ENCODE measurements around the gene PRELID1.

The PRELID1 gene

GRCh38 chr5:177264178-177264577, 39.4 kb upstream of the PRELID1 start:
- H3K4ac ChIP-seq (ENCODE audit: low read depth, low read length) = no peak overlapping the region
- no peak overlapping the region for H3K23ac ChIP-seq (ENCODE audit: low read length)
- no peaks in the 10 kb centered on the region for H3K4me1 ChIP-seq (ENCODE audit: control insufficient read depth, low read depth, low read length)
- H2BK5ac ChIP-seq (ENCODE audit: low read length) = no peak overlapping the region
- H2BK15ac ChIP-seq (replicated peaks; ENCODE audit: low read depth) = no peak overlapping the region
- no peak overlapping the region for H3K56ac ChIP-seq (ENCODE audit: low read length)
- H3K4me2 ChIP-seq (ENCODE audit: low read length) = no peak overlapping the region
- WGBS (ENCODE audit: extremely low coverage, insufficient coverage, low lambda C conversion rate) = no CpG with 5 or more reads among the region's 1 CpG
- DNase-seq = no peak
- no peaks in the 10 kb centered on the region for H3K27me3 ChIP-seq (ENCODE audit: insufficient read depth, low read length, poor library complexity)
- H3K36me3 ChIP-seq (ENCODE audit: control insufficient read depth, insufficient read depth, low read length) = peaks cover 9% of the 10 kb centered on the region
- H3K27ac ChIP-seq (ENCODE audit: low read depth, low read length) = no peak overlapping the region
- no peak overlapping the region for H3K18ac ChIP-seq (ENCODE audit: low read length)
- no peaks in the 10 kb centered on the region for H3K79me1 ChIP-seq (ENCODE audit: low read length)
- H3K9ac ChIP-seq (ENCODE audit: low read length) = no peak overlapping the region
- H3K79me2 ChIP-seq (ENCODE audit: control insufficient read depth, insufficient read depth, low read length) = no peaks in the 10 kb centered on the region
- H4K8ac ChIP-seq (ENCODE audit: low read depth, low read length) = no peak overlapping the region
- H3K4me3 ChIP-seq (ENCODE audit: low read length) = no peak overlapping the region
- no peak overlapping the region for H2BK120ac ChIP-seq (ENCODE audit: low read depth, low read length)
- H4K5ac ChIP-seq (ENCODE audit: low read length) = no peak overlapping the region
- H2AK5ac ChIP-seq (ENCODE audit: low read length) = no peak overlapping the region

GRCh38 chr5:177265395-177265794, 38.2 kb upstream of the PRELID1 start:
- Histone ChIP-seq H4K8ac (ENCODE audit: low read depth, low read length) (no peak overlapping the region), H2BK120ac (ENCODE audit: low read depth, low read length) (no peak overlapping the region), H3K4me3 (ENCODE audit: low read length) (no peak overlapping the region), H3K9ac (ENCODE audit: low read length) (no peak overlapping the region), H3K27me3 (ENCODE audit: insufficient read depth, low read length, poor library complexity) (no peaks in the 10 kb centered on the region), H3K4me1 (ENCODE audit: control insufficient read depth, low read depth, low read length) (no peaks in the 10 kb centered on the region), H3K36me3 (ENCODE audit: control insufficient read depth, insufficient read depth, low read length) (peaks cover 9% of the 10 kb centered on the region), H4K5ac (ENCODE audit: low read length) (no peak overlapping the region), H2BK5ac (ENCODE audit: low read length) (no peak overlapping the region), H3K79me1 (ENCODE audit: low read length) (no peaks in the 10 kb centered on the region), H3K18ac (ENCODE audit: low read length) (no peak overlapping the region), H2BK15ac (replicated peaks; ENCODE audit: low read depth) (no peak overlapping the region), H3K23ac (ENCODE audit: low read length) (no peak overlapping the region), H3K79me2 (ENCODE audit: control insufficient read depth, insufficient read depth, low read length) (no peaks in the 10 kb centered on the region), H3K4me2 (ENCODE audit: low read length) (no peak overlapping the region), H2AK5ac (ENCODE audit: low read length) (no peak overlapping the region), H3K27ac (ENCODE audit: low read depth, low read length) (no peak overlapping the region), H3K4ac (ENCODE audit: low read depth, low read length) (no peak overlapping the region), H3K56ac (ENCODE audit: low read length) (no peak overlapping the region)
- no peak for DNase-seq
- no CpG with 5 or more reads among the region's 16 CpGs for WGBS (ENCODE audit: extremely low coverage, insufficient coverage, low lambda C conversion rate)

GRCh38 chr5:177269232-177269895, 34.2 kb upstream of the PRELID1 start:
- no peak overlapping the region for H3K4me3 ChIP-seq (ENCODE audit: low read length)
- WGBS (ENCODE audit: extremely low coverage, insufficient coverage, low lambda C conversion rate) = no CpG with 5 or more reads among the region's 7 CpGs
- H3K4me1 ChIP-seq (ENCODE audit: control insufficient read depth, low read depth, low read length) = no peaks in the 10 kb centered on the region

GRCh38 chr5:177269976-177270375, 33.6 kb upstream of the PRELID1 start:
- H4K8ac ChIP-seq (ENCODE audit: low read depth, low read length) = no peak overlapping the region
- no peak for DNase-seq
- H3K79me1 ChIP-seq (ENCODE audit: low read length) = no peaks in the 10 kb centered on the region
- peaks cover 9% of the 10 kb centered on the region for H3K36me3 ChIP-seq (ENCODE audit: control insufficient read depth, insufficient read depth, low read length)
- H3K4ac ChIP-seq (ENCODE audit: low read depth, low read length) = no peak overlapping the region
- H3K9ac ChIP-seq (ENCODE audit: low read length) = no peak overlapping the region
- no peak overlapping the region for H3K4me2 ChIP-seq (ENCODE audit: low read length)
- H3K27ac ChIP-seq (ENCODE audit: low read depth, low read length) = no peak overlapping the region
- H2BK120ac ChIP-seq (ENCODE audit: low read depth, low read length) = no peak overlapping the region
- H2AK5ac ChIP-seq (ENCODE audit: low read length) = no peak overlapping the region
- no peaks in the 10 kb centered on the region for H3K79me2 ChIP-seq (ENCODE audit: control insufficient read depth, insufficient read depth, low read length)
- H2BK5ac ChIP-seq (ENCODE audit: low read length) = no peak overlapping the region
- no peaks in the 10 kb centered on the region for H3K27me3 ChIP-seq (ENCODE audit: insufficient read depth, low read length, poor library complexity)
- no CpG with 5 or more reads among the region's 3 CpGs for WGBS (ENCODE audit: extremely low coverage, insufficient coverage, low lambda C conversion rate)
- H2BK15ac ChIP-seq (replicated peaks; ENCODE audit: low read depth) = no peak overlapping the region
- no peak overlapping the region for H3K56ac ChIP-seq (ENCODE audit: low read length)
- no peak overlapping the region for H3K4me3 ChIP-seq (ENCODE audit: low read length)
- H3K23ac ChIP-seq (ENCODE audit: low read length) = no peak overlapping the region
- no peak overlapping the region for H4K5ac ChIP-seq (ENCODE audit: low read length)
- H3K18ac ChIP-seq (ENCODE audit: low read length) = no peak overlapping the region
- H3K4me1 ChIP-seq (ENCODE audit: control insufficient read depth, low read depth, low read length) = no peaks in the 10 kb centered on the region

More at GRCh38 chr5:177269232-177269895, 34.2 kb upstream of the PRELID1 start:
- H3K27ac ChIP-seq (ENCODE audit: low read depth, low read length) = no peak overlapping the region
- DNase-seq = no peak
- H2BK120ac ChIP-seq (ENCODE audit: low read depth, low read length) = no peak overlapping the region
- H4K5ac ChIP-seq (ENCODE audit: low read length) = no peak overlapping the region
- no peak overlapping the region for H3K4me2 ChIP-seq (ENCODE audit: low read length)
- no peak overlapping the region for H3K56ac ChIP-seq (ENCODE audit: low read length)
- no peaks in the 10 kb centered on the region for H3K79me1 ChIP-seq (ENCODE audit: low read length)
- no peak overlapping the region for H3K18ac ChIP-seq (ENCODE audit: low read length)
- no peak overlapping the region for H2BK15ac ChIP-seq (replicated peaks; ENCODE audit: low read depth)
- H3K9ac ChIP-seq (ENCODE audit: low read length) = no peak overlapping the region
- no peaks in the 10 kb centered on the region for H3K79me2 ChIP-seq (ENCODE audit: control insufficient read depth, insufficient read depth, low read length)
- no peak overlapping the region for H4K8ac ChIP-seq (ENCODE audit: low read depth, low read length)
- H3K36me3 ChIP-seq (ENCODE audit: control insufficient read depth, insufficient read depth, low read length) = peaks cover 9% of the 10 kb centered on the region
- H3K4ac ChIP-seq (ENCODE audit: low read depth, low read length) = no peak overlapping the region
- H3K27me3 ChIP-seq (ENCODE audit: insufficient read depth, low read length, poor library complexity) = no peaks in the 10 kb centered on the region
- no peak overlapping the region for H2AK5ac ChIP-seq (ENCODE audit: low read length)
- no peak overlapping the region for H2BK5ac ChIP-seq (ENCODE audit: low read length)
- no peak overlapping the region for H3K23ac ChIP-seq (ENCODE audit: low read length)

GRCh38 chr5:177270653-177271052, 32.9 kb upstream of the PRELID1 start:
- H3K36me3 ChIP-seq (ENCODE audit: control insufficient read depth, insufficient read depth, low read length) = peaks cover 7% of the 10 kb centered on the region
- H2AK5ac ChIP-seq (ENCODE audit: low read length) = no peak overlapping the region
- no peak overlapping the region for H3K18ac ChIP-seq (ENCODE audit: low read length)
- no peak overlapping the region for H2BK5ac ChIP-seq (ENCODE audit: low read length)
- no CpG with 5 or more reads among the region's 3 CpGs for WGBS (ENCODE audit: extremely low coverage, insufficient coverage, low lambda C conversion rate)
- H3K27me3 ChIP-seq (ENCODE audit: insufficient read depth, low read length, poor library complexity) = no peaks in the 10 kb centered on the region
- H3K4me2 ChIP-seq (ENCODE audit: low read length) = no peak overlapping the region
- no peak overlapping the region for H3K4ac ChIP-seq (ENCODE audit: low read depth, low read length)
- no peaks in the 10 kb centered on the region for H3K79me2 ChIP-seq (ENCODE audit: control insufficient read depth, insufficient read depth, low read length)
- no peak overlapping the region for H3K9ac ChIP-seq (ENCODE audit: low read length)
- no peak overlapping the region for H2BK120ac ChIP-seq (ENCODE audit: low read depth, low read length)
- no peak overlapping the region for H3K23ac ChIP-seq (ENCODE audit: low read length)
- H4K8ac ChIP-seq (ENCODE audit: low read depth, low read length) = no peak overlapping the region
- H3K56ac ChIP-seq (ENCODE audit: low read length) = no peak overlapping the region
- no peak for DNase-seq
- no peaks in the 10 kb centered on the region for H3K79me1 ChIP-seq (ENCODE audit: low read length)
- no peak overlapping the region for H3K4me3 ChIP-seq (ENCODE audit: low read length)
- H2BK15ac ChIP-seq (replicated peaks; ENCODE audit: low read depth) = no peak overlapping the region
- no peak overlapping the region for H4K5ac ChIP-seq (ENCODE audit: low read length)
- H3K4me1 ChIP-seq (ENCODE audit: control insufficient read depth, low read depth, low read length) = no peaks in the 10 kb centered on the region
- H3K27ac ChIP-seq (ENCODE audit: low read depth, low read length) = no peak overlapping the region

- Histone ChIP-seq H3K4me2 (ENCODE audit: low read length) (no peak overlapping the region), H2BK15ac (replicated peaks; ENCODE audit: low read depth) (no peak overlapping the region), H2AK5ac (ENCODE audit: low read length) (no peak overlapping the region), H3K79me2 (ENCODE audit: control insufficient read depth, insufficient read depth, low read length) (no peaks in the 10 kb centered on the region), H3K4ac (ENCODE audit: low read depth, low read length) (no peak overlapping the region), H2BK5ac (ENCODE audit: low read length) (no peak overlapping the region), H3K4me3 (ENCODE audit: low read length) (no peak overlapping the region), H2BK120ac (ENCODE audit: low read depth, low read length) (no peak overlapping the region), H3K27ac (ENCODE audit: low read depth, low read length) (no peak overlapping the region), H3K36me3 (ENCODE audit: control insufficient read depth, insufficient read depth, low read length) (peaks cover 6% of the 10 kb centered on the region), H3K23ac (ENCODE audit: low read length) (no peak overlapping the region), H3K56ac (ENCODE audit: low read length) (no peak overlapping the region), H3K4me1 (ENCODE audit: control insufficient read depth, low read depth, low read length) (no peaks in the 10 kb centered on the region), H3K79me1 (ENCODE audit: low read length) (no peaks in the 10 kb centered on the region), H3K18ac (ENCODE audit: low read length) (no peak overlapping the region), H3K9ac (ENCODE audit: low read length) (no peak overlapping the region), H3K27me3 (ENCODE audit: insufficient read depth, low read length, poor library complexity) (no peaks in the 10 kb centered on the region), H4K8ac (ENCODE audit: low read depth, low read length) (no peak overlapping the region), H4K5ac (ENCODE audit: low read length) (no peak overlapping the region)
- no CpG with 5 or more reads among the region's 4 CpGs for WGBS (ENCODE audit: extremely low coverage, insufficient coverage, low lambda C conversion rate)
- no peak for DNase-seq
Measured at GRCh38 chr5:177271113-177271512, 32.5 kb upstream of the PRELID1 start.

Measured in mesendoderm (in vitro differentiated cells).